DOHH2 (cell line): Measurements from ENCODE around the gene POLA2.

Experiments
- H3F3A ChIP-seq: fragments of 200-600 bp; sonication (generic), shearing (Covaris generic); 2 replicates; pipeline ENCODE4 v1.6.0; 2016; ENCODE audit warnings: antibody characterized with exemption, mild to moderate bottlenecking; ENCODE audit not compliant: control insufficient read depth, insufficient read depth
- H3K27ac ChIP-seq: fragments of 200-600 bp; sonication (generic); 2 replicates; pipeline ENCODE4 v1.5.1; 2014; ENCODE audit warnings: low read depth, mild to moderate bottlenecking, low read length, moderate library complexity
- H3K27me3 ChIP-seq: fragments of 200-600 bp; sonication (generic); 2 replicates; pipeline ENCODE4 v1.6.1; 2014; ENCODE audit warnings: mild to moderate bottlenecking, low read length, mixed read lengths; ENCODE audit not compliant: control insufficient read depth
- H3K36me3 ChIP-seq: fragments of 200-600 bp; sonication (generic); 2 replicates; pipeline ENCODE4 v1.6.1; 2014; ENCODE audit warnings: mild to moderate bottlenecking, low read length, moderate library complexity, mixed read lengths; ENCODE audit not compliant: control insufficient read depth
- H3K4me1 ChIP-seq: fragments of 200-600 bp; sonication (generic); 2 replicates; pipeline ENCODE4 v1.6.1; 2014; ENCODE audit warnings: mild to moderate bottlenecking, low read length, mixed read lengths; ENCODE audit not compliant: control insufficient read depth
- H3K4me2 ChIP-seq: fragments of 200-600 bp; sonication (generic); 2 replicates; pipeline ENCODE4 v1.6.0; 2014; ENCODE audit warnings: mild to moderate bottlenecking, low read length, moderate library complexity
- H3K4me3 ChIP-seq: fragments of 200-600 bp; sonication (generic); 2 replicates; pipeline ENCODE4 v1.5.1; 2014; ENCODE audit warnings: mild to moderate bottlenecking, low read length, mixed read lengths
- H3K79me2 ChIP-seq: fragments of 200-600 bp; sonication (generic); 2 replicates; pipeline ENCODE4 v1.6.1; 2014; ENCODE audit warnings: mild to moderate bottlenecking, low read length, mixed read lengths; ENCODE audit not compliant: control insufficient read depth
- H3K9me2 ChIP-seq: fragments of 200-600 bp; sonication (generic); replicated peaks from 2 replicates; pipeline ENCODE4 v1.6.1; 2014; ENCODE audit warnings: mild to moderate bottlenecking, low read length, mixed read lengths; ENCODE audit not compliant: control insufficient read depth
- H3K9me3 ChIP-seq: fragments of 200-600 bp; sonication (generic); 2 replicates; pipeline ENCODE4 v1.6.1; 2014; ENCODE audit warnings: antibody characterized with exemption, low read length, mixed read lengths; ENCODE audit not compliant: control insufficient read depth, insufficient read depth
- H4K20me1 ChIP-seq: fragments of 200-600 bp; sonication (generic); 2 replicates; pipeline ENCODE4 v1.6.0; 2014; ENCODE audit warnings: low read depth, mild to moderate bottlenecking, antibody characterized with exemption, low read length, moderate library complexity; ENCODE audit not compliant: control insufficient read depth, insufficient read depth
- CTCF ChIP-seq: fragments of 200-600 bp; sonication (generic); IDR thresholded peaks from one replicate; pipeline ENCODE4 v1.5.1; 2014; ENCODE audit warnings: antibody characterized with exemption, mild to moderate bottlenecking, low read depth, low read length; ENCODE audit not compliant: poor library complexity, severe bottlenecking
- EZH2phosphoT487 ChIP-seq: fragments of 200-600 bp; sonication (generic); IDR thresholded peaks from 2 replicates; pipeline ENCODE4 v1.6.1; 2017; ENCODE audit warnings: borderline replicate concordance, mild to moderate bottlenecking, antibody characterized with exemption, low read length, moderate library complexity, mixed read lengths

The POLA2 gene

GRCh38 chr11:65307298-65308229 lies 45.8 kb downstream of the POLA2 start:
- TF ChIP-seq EZH2phosphoT487 = no peak
- no peak for TF ChIP-seq CTCF
- H3K36me3 ChIP-seq = peaks cover 5% of the 10 kb centered on the region
- peaks cover 6% of the 10 kb centered on the region; the same call in 1 of the 2 replicates for H3K27me3 ChIP-seq
- H4K20me1 ChIP-seq = no peaks in the 10 kb centered on the region
- H3K4me3 ChIP-seq = no peak overlapping the region
- H3K9me2 ChIP-seq = no peaks in the 10 kb centered on the region
- H3K79me2 ChIP-seq = no peaks in the 10 kb centered on the region
- H3K4me1 ChIP-seq = peaks cover 15% of the 10 kb centered on the region
- no peak overlapping the region for H3K4me2 ChIP-seq
- no peaks in the 10 kb centered on the region for H3K9me3 ChIP-seq
- no peak overlapping the region for H3K27ac ChIP-seq
- no peaks in the 10 kb centered on the region; the same call in 1 of the 2 replicates for H3F3A ChIP-seq

GRCh38 chr11:65308281-65308891 lies 46.6 kb downstream of the POLA2 start:
- Histone ChIP-seq H3K36me3 (peaks cover 5% of the 10 kb centered on the region), H3K27ac (no peak overlapping the region), H3F3A (no peaks in the 10 kb centered on the region; the same call in 1 of the 2 replicates), H3K27me3 (peaks cover 9% of the 10 kb centered on the region), H4K20me1 (no peaks in the 10 kb centered on the region), H3K79me2 (no peaks in the 10 kb centered on the region), H3K4me1 (peaks cover 17% of the 10 kb centered on the region), H3K9me2 (no peaks in the 10 kb centered on the region), H3K4me3 (no peak overlapping the region), H3K4me2 (no peak overlapping the region), H3K9me3 (no peaks in the 10 kb centered on the region)
- no peak for TF ChIP-seq CTCF
- TF ChIP-seq EZH2phosphoT487 = no peak

- Histone ChIP-seq H3K4me2 (no peak overlapping the region), H3K27me3 (peaks cover 15% of the 10 kb centered on the region), H3F3A (no peaks in the 10 kb centered on the region; the same call in 1 of the 2 replicates), H3K79me2 (no peaks in the 10 kb centered on the region), H3K9me2 (no peaks in the 10 kb centered on the region), H3K27ac (no peak overlapping the region), H4K20me1 (no peaks in the 10 kb centered on the region), H3K4me1 (peaks cover 17% of the 10 kb centered on the region), H3K36me3 (no peaks in the 10 kb centered on the region; the same call in 1 of the 2 replicates), H3K4me3 (no peak overlapping the region), H3K9me3 (no peaks in the 10 kb centered on the region)
- TF ChIP-seq EZH2phosphoT487 = no peak
- no peak for TF ChIP-seq CTCF
Measured at GRCh38 chr11:65309006-65309405, 47.2 kb downstream of the POLA2 start.
